Iris pigment epithelial cell (primary cell): ENCODE data around the gene CHRDL2.

Experiments used
- DNase-seq: peaks from one replicate; pipeline ENCODE4 v3.0.0-alpha.2; 2011; ENCODE audit warnings: low read depth

The CHRDL2 gene

DNA sequence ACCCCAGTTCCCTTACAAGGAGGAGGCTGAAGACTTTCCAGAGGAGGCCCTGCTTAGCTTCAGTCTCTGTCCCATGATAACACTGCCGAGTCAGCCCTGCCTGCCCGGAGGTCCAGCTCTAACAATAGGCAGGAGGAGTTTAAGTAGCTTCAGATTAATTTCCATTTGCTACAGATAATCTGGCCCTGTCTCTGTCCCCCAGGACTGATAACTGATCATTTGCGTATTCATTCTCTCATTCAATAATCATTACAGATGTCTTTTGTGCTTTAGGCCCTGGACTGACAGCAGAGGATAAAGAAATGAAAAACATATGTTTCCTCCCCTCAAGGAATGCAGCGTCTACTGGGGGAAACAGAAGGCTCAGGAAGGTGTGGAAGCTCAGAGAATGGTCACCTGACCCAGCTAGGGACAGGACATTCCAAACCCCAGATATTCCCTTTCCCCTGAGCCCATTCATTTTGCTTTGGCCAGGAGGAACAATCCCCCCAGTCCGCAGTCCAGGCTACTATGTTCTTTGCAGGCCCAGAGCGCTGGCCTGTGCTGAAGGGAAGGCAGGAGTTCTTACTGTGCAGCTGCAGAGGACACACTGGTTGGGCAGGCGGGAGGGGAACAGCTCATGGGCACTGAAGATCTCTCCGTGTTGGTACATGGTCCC is 20.8 kb downstream of the CHRDL2 start:
- DNase-seq, result peak; percentile 68

- DNase-seq, result no peak
Observed at GRCh38 chr11:74709175-74709574, 22.1 kb downstream of the CHRDL2 start.

GRCh38 chr11:74707602-74708510 is 23.4 kb downstream of the CHRDL2 start:
- DNase-seq, result no peak

DNA sequence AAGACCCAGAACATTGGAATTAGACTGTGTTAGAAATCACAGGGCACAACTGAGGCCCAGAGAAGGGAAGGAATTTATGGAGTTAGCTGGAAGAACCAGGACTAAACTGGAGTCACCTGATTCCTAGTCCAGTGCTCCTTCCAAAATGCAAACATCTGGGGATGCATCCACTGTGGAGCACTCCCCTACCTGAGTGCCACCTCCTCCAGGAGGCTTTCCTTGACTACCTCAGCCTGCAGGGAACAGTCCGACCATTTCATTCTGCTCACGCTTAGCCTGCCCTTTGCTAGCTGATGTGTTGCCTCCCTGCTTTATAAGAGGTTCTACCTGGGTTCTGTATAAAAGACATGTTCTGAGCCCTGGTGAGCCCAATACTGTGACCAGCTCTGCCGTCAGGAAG is 24.0 kb downstream of the CHRDL2 start:
- no peak for DNase-seq

- DNase-seq, result no peak
Observed at GRCh38 chr11:74703211-74703610, 28.0 kb downstream of the CHRDL2 start.

GRCh38 chr11:74702383-74703007 is 28.7 kb downstream of the CHRDL2 start:
- DNase-seq, result peak; percentile 68

DNA sequence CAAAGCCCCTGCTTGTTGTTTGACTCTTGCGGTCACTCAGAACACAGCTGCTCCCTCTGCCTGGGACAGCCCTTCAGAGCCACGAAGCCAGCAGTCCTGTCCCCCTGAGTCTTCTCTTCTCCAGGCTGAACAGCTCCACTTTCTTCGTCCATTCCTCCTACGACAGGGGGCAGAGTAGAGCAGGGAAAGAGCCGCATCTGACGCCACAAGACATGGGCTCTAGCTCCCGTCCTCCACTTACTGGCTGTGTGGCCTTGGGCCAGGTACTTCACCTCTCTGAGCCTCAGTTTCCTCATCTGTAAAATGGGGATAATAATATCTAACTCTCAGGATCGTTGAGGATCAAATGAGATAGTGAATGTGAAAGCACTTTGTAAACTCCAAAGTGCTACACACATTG is 29.9 kb downstream of the CHRDL2 start:
- peak; percentile 21 for DNase-seq

- no peak for DNase-seq
Observed at GRCh38 chr11:74699615-74700396, 31.4 kb downstream of the CHRDL2 start.

DNA sequence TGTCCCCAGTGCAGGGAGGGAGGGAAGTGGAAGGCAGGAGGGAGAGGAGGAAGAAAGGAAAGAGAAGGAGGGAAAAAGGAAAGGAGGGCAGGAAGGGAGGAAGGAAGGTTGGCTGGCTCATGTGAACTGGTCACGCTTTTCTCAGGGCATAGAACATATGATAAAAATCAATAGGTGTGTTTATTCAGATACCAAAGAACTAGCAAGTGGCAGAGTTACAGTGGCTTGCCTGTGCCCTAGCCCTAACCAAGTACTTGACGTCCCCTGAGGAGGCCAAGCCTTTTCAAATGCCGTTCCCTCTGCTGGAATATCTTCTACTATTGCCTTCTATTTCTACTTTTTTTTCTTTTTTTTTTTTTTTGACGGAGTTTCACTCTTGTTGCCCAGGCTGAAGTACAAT is 33.5 kb downstream of the CHRDL2 start:
- no peak for DNase-seq

GRCh38 chr11:74696939-74697675 is 34.1 kb downstream of the CHRDL2 start:
- peak; percentile 97 for DNase-seq

DNA sequence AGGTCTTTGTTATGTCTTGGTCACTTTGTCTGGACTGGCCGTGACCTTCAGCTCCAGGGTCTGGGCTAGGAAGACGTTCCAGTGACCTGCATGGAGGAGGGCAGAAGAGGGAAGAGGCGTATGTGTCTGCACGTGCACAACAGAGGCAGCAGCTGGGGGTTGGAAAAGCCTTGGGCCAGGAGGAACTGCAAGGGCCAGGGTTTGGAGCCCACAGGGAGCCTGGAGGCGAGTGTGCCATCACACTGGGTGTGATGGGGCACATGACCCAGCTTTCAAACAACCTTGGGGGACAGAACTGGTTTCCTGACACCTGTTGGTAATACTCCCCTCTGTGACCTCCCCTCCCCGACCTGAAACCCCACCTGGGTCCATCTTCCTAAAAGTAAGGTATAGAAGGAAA is 34.7 kb downstream of the CHRDL2 start:
- peak; percentile 28 for DNase-seq

GRCh38 chr11:74695705-74696280 is 35.4 kb downstream of the CHRDL2 start:
- DNase-seq, result no peak

DNA sequence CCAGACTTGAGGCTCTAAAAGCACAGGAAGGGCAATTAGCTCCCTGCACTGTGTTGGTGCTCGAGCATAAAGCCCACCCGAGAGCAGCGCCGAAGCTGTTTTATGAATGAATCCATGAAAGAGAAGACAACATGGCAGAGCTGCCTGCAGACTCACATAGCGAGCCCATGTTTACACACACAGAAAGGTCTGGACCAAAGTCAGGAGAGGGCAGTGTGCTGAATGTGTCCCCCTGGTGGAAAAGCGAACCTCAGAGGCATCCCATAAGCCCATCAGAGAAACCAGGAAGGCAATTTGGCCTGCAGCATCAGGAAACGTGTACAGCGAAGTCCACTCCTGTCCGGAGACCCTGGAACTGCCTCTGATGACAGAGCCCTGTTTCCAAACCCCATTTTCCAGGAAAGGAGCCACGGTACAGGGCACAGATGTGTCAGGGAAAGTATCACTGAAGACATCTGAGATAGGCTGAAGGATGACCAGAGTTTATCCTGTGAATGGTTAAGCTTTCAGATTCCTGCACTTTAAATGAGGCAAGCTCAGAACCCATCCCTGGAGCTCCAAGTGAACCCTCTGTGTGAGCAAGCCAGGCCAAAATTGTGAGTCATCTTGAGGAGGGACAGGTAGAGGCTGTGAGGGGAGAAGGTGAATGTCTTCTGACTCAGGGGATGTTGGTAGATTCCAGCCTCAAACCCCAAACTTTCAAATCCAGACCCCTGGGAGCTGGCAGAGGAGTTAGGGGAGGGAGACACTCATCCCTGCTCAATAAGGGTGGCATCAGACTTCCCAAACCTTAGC is 36.9 kb downstream of the CHRDL2 start:
- DNase-seq, result no peak

DNA sequence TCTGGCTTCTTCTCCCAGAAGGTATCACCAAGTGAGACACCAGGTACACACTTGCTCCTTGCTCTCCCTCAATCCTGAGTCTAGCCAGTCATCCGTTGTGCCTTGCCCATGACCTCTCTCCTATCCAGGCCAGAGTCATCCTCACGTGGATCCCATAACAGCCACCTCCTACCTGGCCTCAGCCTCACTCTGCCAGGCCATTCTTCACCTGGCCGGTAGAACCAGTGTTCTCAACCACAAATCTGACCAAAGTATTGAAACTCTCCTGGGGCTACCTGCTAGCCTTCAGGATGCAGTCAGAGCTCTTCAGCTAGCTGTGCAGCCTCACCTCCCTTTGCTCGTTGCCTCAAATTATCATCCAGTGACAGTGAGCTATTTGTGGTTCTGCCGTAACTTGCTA is 37.7 kb downstream of the CHRDL2 start:
- DNase-seq, result no peak

DNA sequence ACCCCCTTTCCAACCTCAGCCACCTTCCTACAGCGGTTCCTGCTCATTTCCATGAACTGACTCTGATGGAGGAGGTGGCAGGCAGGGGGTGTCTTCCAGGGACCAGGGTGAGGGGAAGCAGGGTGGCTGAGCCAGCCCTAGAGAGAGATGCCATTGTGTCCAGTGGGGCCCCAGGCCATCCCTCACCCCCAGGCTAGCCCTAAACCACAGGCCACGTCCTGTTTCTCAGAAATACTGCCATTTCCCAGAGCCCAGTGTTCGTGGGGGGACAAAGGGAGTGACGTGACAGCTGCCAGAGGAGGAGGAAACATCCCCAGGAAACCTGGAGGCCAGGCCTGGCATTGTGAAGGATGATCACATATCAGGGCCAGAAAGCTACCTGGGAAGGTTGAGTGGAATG is 39.5 kb downstream of the CHRDL2 start:
- no peak for DNase-seq

- DNase-seq, result peak; percentile 75
Observed at GRCh38 chr11:74689666-74690065, 41.6 kb downstream of the CHRDL2 start.

GRCh38 chr11:74687237-74688023 is 43.8 kb downstream of the CHRDL2 start:
- peak; percentile 52 for DNase-seq

GRCh38 chr11:74686792-74687191 is 44.4 kb downstream of the CHRDL2 start:
- DNase-seq, result peak; percentile 85

DNA sequence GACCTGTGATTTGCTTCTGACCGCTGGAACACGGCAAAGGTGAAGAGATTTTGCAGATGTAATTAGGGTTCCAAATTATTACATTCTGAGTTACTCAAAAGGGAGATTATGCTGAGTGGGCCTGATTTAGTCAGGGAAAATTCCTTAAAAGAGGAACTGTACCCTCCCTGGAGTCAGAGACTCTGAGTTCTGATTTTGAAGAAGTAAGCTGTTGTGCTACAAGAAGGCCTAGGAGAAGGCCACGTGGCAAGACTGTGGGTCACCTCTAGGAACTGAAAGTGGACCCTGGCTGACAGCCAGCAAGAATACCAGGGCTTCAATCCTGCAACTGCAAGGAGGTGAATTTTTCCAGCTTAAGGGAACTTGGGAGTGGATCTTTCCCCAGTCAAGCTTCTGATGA is 45.3 kb downstream of the CHRDL2 start:
- no peak for DNase-seq
